Activated T-helper 2 cell treated with anti-CD3 and anti-CD28 coated beads, Interferon-gamma antibody, Interleukin-2, Interleukin-4, amounts not matched to agents 10 μg/mL and 5 μg/mL and 100 μg/mL, durations not matched to agents 14 hours and 24 hours and 36 hours (primary cell): Measurements from ENCODE around the gene AHRR. TPM values are rescaled to one million over a fixed set of nuclear protein-coding genes. Genes with fewer than 3 reads are reported as not detected.
"Not testable (repeated sequence)": the region's sequence is repeated elsewhere in the genome, so short reads cannot be mapped to it uniquely, and the experiment has no call there.

Experiments used
- DNase-seq: peaks from one replicate; pipeline ENCODE4 v3.0.0; 2021; ENCODE audit warnings: low spot score
- H3K27ac Mint-ChIP-seq: one replicate; pipeline ENCODE4 v1.8.0; 2021; ENCODE audit warnings: mixed read lengths
- H3K27me3 Mint-ChIP-seq: one replicate; pipeline ENCODE4 v1.8.0; 2021; ENCODE audit warnings: low read depth, mixed read lengths
- H3K36me3 Mint-ChIP-seq: one replicate; pipeline ENCODE4 v1.8.0; 2021; ENCODE audit warnings: low read depth, mixed read lengths
- H3K4me1 Mint-ChIP-seq: one replicate; pipeline ENCODE4 v1.8.0; 2021; ENCODE audit warnings: low read depth, mixed read lengths
- H3K4me3 Mint-ChIP-seq: one replicate; pipeline ENCODE4 v1.8.0; 2021; ENCODE audit warnings: low read depth, mild to moderate bottlenecking, moderate library complexity, mixed read lengths
- H3K9me3 Mint-ChIP-seq: one replicate; pipeline ENCODE4 v1.8.0; 2021; ENCODE audit warnings: mixed read lengths
- intact Hi-C: fragments of 100-400 bp; cut with micrococcal nuclease; formaldehyde crosslinking; loops from one replicate; pipeline ENCODE4 v1.15.1; 2023
- total RNA-seq: library from RNA; stranded (reverse); gene quantifications from 2 replicates; pipeline ENCODE4 v1.2.3, GENCODE V29; 2022

Gene AHRR
- total RNA-seq, 1 donor from 2014 or later: 34.9 TPM

- Mint-ChIP-seq H3K4me3 (no peak overlapping the region), H3K9me3 (peaks cover 15% of the 10 kb centered on the region), H3K36me3 (peaks cover 69% of the 10 kb centered on the region), H3K27me3 (no peaks in the 10 kb centered on the region), H3K4me1 (peaks cover 69% of the 10 kb centered on the region), H3K27ac (peak overlapping the region; percentile 87)
- peak; percentile 8 for DNase-seq
- intact Hi-C loops: loop anchor here (5.0 kb wide), 2 partner anchors 35 to 80 kb away; no protein-coding TSS in a partner anchor
Observed at GRCh38 chr5:377326-377981, 55.9 kb downstream of the AHRR start.

GRCh38 chr5:378301-378891 is 56.9 kb downstream of the AHRR start:
- Mint-ChIP-seq H3K4me1 (peaks cover 64% of the 10 kb centered on the region), H3K27ac (peak overlapping the region; percentile 87)

GRCh38 chr5:378976-379742 is 57.6 kb downstream of the AHRR start:
- peaks cover 64% of the 10 kb centered on the region for H3K4me1 Mint-ChIP-seq
- peaks cover 31% of the 10 kb centered on the region for H3K9me3 Mint-ChIP-seq
- peak; percentile 8 for DNase-seq
- intact Hi-C loops: loop anchor here (1.0 to 5.0 kb wide), 5 partner anchors 13 to 234 kb away; partner anchors contain the start of gene CEP72
- no peaks in the 10 kb centered on the region for H3K27me3 Mint-ChIP-seq
- H3K4me3 Mint-ChIP-seq: peak overlapping the region; percentile 51
- H3K36me3 Mint-ChIP-seq: peaks cover 82% of the 10 kb centered on the region
- peak overlapping the region; percentile 87 for H3K27ac Mint-ChIP-seq

More at GRCh38 chr5:378301-378891, 56.9 kb downstream of the AHRR start:
- no peaks in the 10 kb centered on the region for H3K27me3 Mint-ChIP-seq
- DNase-seq: peak; percentile 21
- H3K36me3 Mint-ChIP-seq: peaks cover 74% of the 10 kb centered on the region
- H3K4me3 Mint-ChIP-seq: peak overlapping the region; percentile 38
- peaks cover 25% of the 10 kb centered on the region for H3K9me3 Mint-ChIP-seq
- intact Hi-C loops: loop anchor here (2.0 to 5.0 kb wide), 3 partner anchors 34 to 234 kb away; partner anchors contain the start of gene CEP72

GRCh38 chr5:380701-381309 is 59.3 kb downstream of the AHRR start:
- Mint-ChIP-seq H3K36me3 (peaks cover 90% of the 10 kb centered on the region), H3K9me3 (peaks cover 47% of the 10 kb centered on the region), H3K4me3 (no peak overlapping the region), H3K27me3 (no peaks in the 10 kb centered on the region), H3K27ac (peak overlapping the region; percentile 54), H3K4me1 (peaks cover 49% of the 10 kb centered on the region)
- peak; percentile 6 for DNase-seq
- intact Hi-C loops: no loop called here

GRCh38 chr5:383066-383465 is 61.6 kb downstream of the AHRR start:
- no peak overlapping the region for H3K4me3 Mint-ChIP-seq
- no peak overlapping the region for H3K27ac Mint-ChIP-seq
- H3K9me3 Mint-ChIP-seq: peaks cover 51% of the 10 kb centered on the region
- DNase-seq: no peak
- H3K27me3 Mint-ChIP-seq: no peaks in the 10 kb centered on the region
- peaks cover 33% of the 10 kb centered on the region for H3K4me1 Mint-ChIP-seq
- intact Hi-C loops: no loop called here
- H3K36me3 Mint-ChIP-seq: peaks cover 90% of the 10 kb centered on the region

GRCh38 chr5:383621-384020 is 62.1 kb downstream of the AHRR start:
- Mint-ChIP-seq H3K4me3 (no peak overlapping the region), H3K4me1 (peaks cover 29% of the 10 kb centered on the region), H3K9me3 (peaks cover 51% of the 10 kb centered on the region), H3K27me3 (no peaks in the 10 kb centered on the region), H3K27ac (no peak overlapping the region), H3K36me3 (peaks cover 88% of the 10 kb centered on the region)
- intact Hi-C loops: no loop called here
- no peak for DNase-seq

- Mint-ChIP-seq H3K4me1 (peaks cover 22% of the 10 kb centered on the region), H3K9me3 (peaks cover 51% of the 10 kb centered on the region), H3K36me3 (peaks cover 86% of the 10 kb centered on the region)
- intact Hi-C loops, H3K27me3 Mint-ChIP-seq, H3K4me3 Mint-ChIP-seq, DNase-seq, H3K27ac Mint-ChIP-seq: not testable (repeated sequence)
Observed at GRCh38 chr5:384576-384975, 63.1 kb downstream of the AHRR start.

GRCh38 chr5:385321-385720 is 63.8 kb downstream of the AHRR start:
- H3K4me3 Mint-ChIP-seq: no peak overlapping the region
- H3K4me1 Mint-ChIP-seq: peaks cover 24% of the 10 kb centered on the region
- no peak overlapping the region for H3K27ac Mint-ChIP-seq
- intact Hi-C loops: no loop called here
- H3K27me3 Mint-ChIP-seq: no peaks in the 10 kb centered on the region
- H3K36me3 Mint-ChIP-seq: peaks cover 88% of the 10 kb centered on the region
- H3K9me3 Mint-ChIP-seq: peaks cover 51% of the 10 kb centered on the region
- DNase-seq: no peak

- Mint-ChIP-seq H3K4me1 (peaks cover 28% of the 10 kb centered on the region), H3K9me3 (peaks cover 43% of the 10 kb centered on the region), H3K27ac (no peak overlapping the region), H3K36me3 (peaks cover 83% of the 10 kb centered on the region), H3K27me3 (no peaks in the 10 kb centered on the region), H3K4me3 (no peak overlapping the region)
- intact Hi-C loops: no loop called here
- no peak for DNase-seq
Observed at GRCh38 chr5:386432-387341, 65.2 kb downstream of the AHRR start.

GRCh38 chr5:387491-388265 is 66.2 kb downstream of the AHRR start:
- H3K36me3 Mint-ChIP-seq: peaks cover 73% of the 10 kb centered on the region
- H3K27me3 Mint-ChIP-seq: no peaks in the 10 kb centered on the region
- no peak for DNase-seq
- intact Hi-C loops: no loop called here
- peaks cover 25% of the 10 kb centered on the region for H3K4me1 Mint-ChIP-seq
- peaks cover 33% of the 10 kb centered on the region for H3K9me3 Mint-ChIP-seq
- peak overlapping the region; percentile 39 for H3K27ac Mint-ChIP-seq
- no peak overlapping the region for H3K4me3 Mint-ChIP-seq
